Type B pancreatic cell (in vitro differentiated cells): ENCODE data around the gene MAST4. TPM values are rescaled to one million over a fixed set of nuclear protein-coding genes. Genes with fewer than 3 reads are reported as not detected.

ENCODE experiments used
- DNase-seq: peaks from one replicate; pipeline ENCODE4 v3.0.0; 2021; ENCODE audit warnings: mixed read lengths; ENCODE audit not compliant: unreplicated experiment; ENCODE audit errors: extremely low spot score
- H3K27ac Mint-ChIP-seq: 2 replicates; pipeline ENCODE4 v1.8.0; 2021; ENCODE audit warnings: mild to moderate bottlenecking, mixed read lengths
- H3K27me3 Mint-ChIP-seq: 2 replicates; pipeline ENCODE4 v1.8.0; 2021; ENCODE audit warnings: mixed read lengths
- H3K36me3 Mint-ChIP-seq: 2 replicates; pipeline ENCODE4 v1.8.0; 2021; ENCODE audit warnings: mixed read lengths
- H3K4me1 Mint-ChIP-seq: one replicate; pipeline ENCODE4 v1.8.0; 2021; ENCODE audit warnings: mixed read lengths; ENCODE audit not compliant: unreplicated experiment
- H3K4me3 Mint-ChIP-seq: 2 replicates; pipeline ENCODE4 v1.8.0; 2021; ENCODE audit warnings: mild to moderate bottlenecking, mixed read lengths
- H3K9me3 Mint-ChIP-seq: 2 replicates; pipeline ENCODE4 v1.8.0; 2021; ENCODE audit warnings: mixed read lengths
- CTCF ChIP-seq: fragments of 200-600 bp; sonication (generic); conservative IDR thresholded peaks from 2 replicates; pipeline ENCODE4 v1.5.0; 2021; ENCODE audit warnings: antibody characterized with exemption, mild to moderate bottlenecking
- total RNA-seq: library from RNA; stranded (reverse); gene quantifications from 2 replicates; pipeline ENCODE4 v1.2.1, GENCODE V29; 2021; ENCODE audit warnings: low replicate concordance

Gene MAST4
- total RNA-seq, 1 donor from 2014 or later = 23.0 TPM

GRCh38 chr5:66923922-66924321 lies 327.7 kb downstream of the MAST4 start:
- H3K9me3 Mint-ChIP-seq = peaks cover 7% of the 10 kb centered on the region

GRCh38 chr5:66927140-66927539 lies 330.9 kb downstream of the MAST4 start:
- no peak overlapping the region for H3K27ac Mint-ChIP-seq
- no peaks in the 10 kb centered on the region for H3K36me3 Mint-ChIP-seq
- H3K9me3 Mint-ChIP-seq = peaks cover 7% of the 10 kb centered on the region
- TF ChIP-seq CTCF = no peak
- H3K4me1 Mint-ChIP-seq = peaks cover 10% of the 10 kb centered on the region
- no peaks in the 10 kb centered on the region for H3K27me3 Mint-ChIP-seq
- no peak overlapping the region for H3K4me3 Mint-ChIP-seq
- no peak for DNase-seq

More at GRCh38 chr5:66923922-66924321, 327.7 kb downstream of the MAST4 start:
- no peaks in the 10 kb centered on the region for H3K36me3 Mint-ChIP-seq
- no peak overlapping the region for H3K4me3 Mint-ChIP-seq
- H3K27ac Mint-ChIP-seq = no peak overlapping the region
- TF ChIP-seq CTCF = no peak
- DNase-seq = no peak
- no peaks in the 10 kb centered on the region for H3K27me3 Mint-ChIP-seq
- peaks cover 10% of the 10 kb centered on the region for H3K4me1 Mint-ChIP-seq

GRCh38 chr5:66929281-66929680 lies 333.1 kb downstream of the MAST4 start:
- H3K36me3 Mint-ChIP-seq = no peaks in the 10 kb centered on the region
- DNase-seq = no peak
- no peaks in the 10 kb centered on the region for H3K27me3 Mint-ChIP-seq
- H3K9me3 Mint-ChIP-seq = peaks cover 7% of the 10 kb centered on the region
- H3K4me3 Mint-ChIP-seq = no peak overlapping the region
- no peak overlapping the region for H3K27ac Mint-ChIP-seq
- no peaks in the 10 kb centered on the region for H3K4me1 Mint-ChIP-seq
- no peak for TF ChIP-seq CTCF

- no peak overlapping the region for H3K27ac Mint-ChIP-seq
- no peak overlapping the region for H3K4me3 Mint-ChIP-seq
Measured at GRCh38 chr5:66929995-66930394, 333.8 kb downstream of the MAST4 start.

GRCh38 chr5:66931651-66932050 lies 335.5 kb downstream of the MAST4 start:
- Mint-ChIP-seq H3K4me1 (no peaks in the 10 kb centered on the region), H3K9me3 (peaks cover 7% of the 10 kb centered on the region), H3K27ac (no peak overlapping the region), H3K4me3 (no peak overlapping the region), H3K36me3 (no peaks in the 10 kb centered on the region), H3K27me3 (no peaks in the 10 kb centered on the region)
- DNase-seq = no peak
- TF ChIP-seq CTCF = no peak

More at GRCh38 chr5:66929995-66930394, 333.8 kb downstream of the MAST4 start:
- H3K27me3 Mint-ChIP-seq = no peaks in the 10 kb centered on the region
- DNase-seq = no peak
- no peaks in the 10 kb centered on the region for H3K4me1 Mint-ChIP-seq
- peaks cover 7% of the 10 kb centered on the region for H3K9me3 Mint-ChIP-seq
- no peak for TF ChIP-seq CTCF
- H3K36me3 Mint-ChIP-seq = no peaks in the 10 kb centered on the region

- H3K27ac Mint-ChIP-seq = no peak overlapping the region
Measured at GRCh38 chr5:66932457-66932856, 336.3 kb downstream of the MAST4 start.

More at GRCh38 chr5:66932457-66932856, 336.3 kb downstream of the MAST4 start:
- no peak overlapping the region for H3K4me3 Mint-ChIP-seq
- TF ChIP-seq CTCF = no peak
- no peaks in the 10 kb centered on the region for H3K27me3 Mint-ChIP-seq
- H3K9me3 Mint-ChIP-seq = peaks cover 7% of the 10 kb centered on the region
- no peaks in the 10 kb centered on the region for H3K4me1 Mint-ChIP-seq
- no peak for DNase-seq
- no peaks in the 10 kb centered on the region for H3K36me3 Mint-ChIP-seq
